T1000 (cell line): ENCODE measurements around the gene CDK4.

Experiments
- DNase-seq: peaks from one replicate; lab custom pipeline; 2025; ENCODE audit warnings: mixed read lengths; lab: John Stamatoyannopoulos, UW

CDK4 gene

GRCh38 chr12:57756406-57757341 lies 4.6 kb upstream of the CDK4 start:
- DNase-seq: no peak

DNA sequence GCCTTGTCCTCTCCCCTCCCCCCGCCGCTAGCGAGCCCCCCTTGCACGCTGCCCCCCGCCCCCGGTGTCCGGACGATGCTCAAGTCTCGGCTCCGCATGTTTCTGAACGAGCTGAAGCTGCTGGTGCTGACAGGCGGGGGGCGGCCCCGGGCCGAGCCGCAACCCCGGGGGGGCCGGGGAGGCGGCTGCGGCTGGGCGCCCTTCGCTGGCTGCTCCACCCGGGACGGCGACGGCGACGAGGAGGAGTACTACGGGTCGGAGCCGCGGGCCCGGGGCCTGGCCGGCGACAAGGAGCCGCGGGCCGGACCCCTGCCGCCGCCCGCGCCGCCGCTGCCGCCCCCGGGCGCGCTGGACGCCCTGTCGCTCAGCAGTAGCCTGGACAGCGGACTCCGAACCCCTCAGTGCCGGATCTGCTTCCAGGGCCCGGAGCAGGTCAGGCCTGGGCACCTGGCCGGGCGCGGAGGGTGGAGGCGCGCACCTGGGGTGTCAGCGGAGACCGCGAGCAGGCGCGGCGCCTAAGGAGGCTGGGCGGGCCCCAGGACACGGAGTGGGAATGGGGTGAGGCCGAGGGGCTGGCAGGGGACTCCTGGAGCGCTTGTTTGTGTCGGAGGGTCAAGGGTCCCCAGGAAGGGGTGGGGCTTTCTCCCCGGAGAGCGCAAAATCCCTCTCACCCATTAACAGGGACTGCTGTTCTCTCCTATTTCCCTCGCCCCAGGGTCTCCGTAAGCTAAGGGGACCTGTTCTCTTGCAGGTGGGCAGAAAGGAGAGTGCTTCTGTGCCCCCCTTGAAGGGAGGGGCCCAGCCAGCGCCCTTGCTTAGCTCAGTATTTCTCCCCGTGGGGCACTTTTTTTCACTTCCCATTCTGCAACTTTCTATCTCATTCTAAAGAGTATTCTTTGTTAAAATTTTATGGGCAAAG lies 3.6 kb upstream of the CDK4 start:
- DNase-seq: peak; percentile 97

GRCh38 chr12:57755194-57755453 lies 3.0 kb upstream of the CDK4 start:
- DNase-seq: no peak

- peak; percentile 99 for DNase-seq
Observed at GRCh38 chr12:57754411-57755193, 2.5 kb upstream of the CDK4 start, which contains the start of gene MARCHF9. TSS of gene MARCHF9 (plus strand) at chr12:57755103. CDS start at chr12:57755529, 426 bp downstream.

DNA sequence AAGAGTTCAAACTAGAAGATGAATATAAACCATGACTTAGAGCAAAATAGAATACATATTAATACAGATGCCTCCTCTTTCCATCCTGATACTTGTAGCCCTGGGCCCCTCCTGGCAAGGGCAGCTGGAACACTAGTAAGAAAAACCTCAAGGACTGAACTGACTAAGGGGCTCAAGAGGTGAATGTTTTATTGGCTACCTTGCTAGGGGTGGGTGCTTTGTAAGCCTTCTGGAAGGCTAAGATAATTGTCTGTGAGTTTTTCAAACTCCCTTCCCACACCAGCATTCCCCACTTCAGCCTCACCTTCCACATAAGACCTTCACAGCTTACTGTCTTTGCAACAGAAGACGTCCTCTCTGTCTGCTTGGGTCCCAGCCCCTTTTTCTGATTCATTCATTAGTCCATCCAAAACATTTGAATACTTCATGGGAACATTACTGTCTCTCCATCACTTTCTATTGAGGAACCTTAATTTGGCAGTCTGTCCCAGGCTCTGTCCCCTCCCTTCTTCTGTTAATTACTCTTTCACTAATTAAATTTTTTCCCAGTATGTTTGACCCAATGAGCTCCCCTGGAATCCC lies 1.7 kb upstream of the CDK4 start:
- no peak for DNase-seq

DNA sequence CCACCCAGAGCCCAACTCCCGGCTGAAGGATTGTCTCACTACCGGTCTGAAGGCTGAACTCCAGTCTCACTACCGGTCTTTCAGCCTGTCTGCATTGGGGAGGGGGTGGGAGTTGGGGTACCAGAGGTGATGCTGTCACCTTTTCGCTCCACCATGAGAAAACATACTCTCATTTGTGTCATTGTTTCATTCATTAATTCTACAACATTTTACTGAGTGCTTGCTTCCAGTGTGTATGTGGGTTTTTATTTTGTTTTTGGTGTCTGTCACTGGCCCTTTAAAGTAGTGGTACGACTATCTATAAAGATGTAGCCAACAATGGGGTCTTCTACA lies 524 bp upstream of the CDK4 start:
- DNase-seq: no peak

DNA sequence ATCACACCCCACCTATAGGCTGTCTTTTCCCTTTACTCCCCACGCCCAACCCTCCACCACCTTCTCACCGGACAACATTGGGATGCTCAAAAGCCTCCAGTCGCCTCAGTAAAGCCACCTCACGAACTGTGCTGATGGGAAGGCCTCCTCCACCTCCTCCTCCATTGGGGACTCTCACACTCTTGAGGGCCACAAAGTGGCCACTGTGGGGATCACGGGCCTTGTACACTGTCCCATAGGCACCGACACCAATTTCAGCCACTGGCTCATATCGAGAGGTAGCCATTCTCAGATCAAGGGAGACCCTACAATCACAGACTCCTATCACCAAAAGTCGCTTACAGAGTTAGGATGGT lies 700 bp downstream of the CDK4 start:
- DNase-seq: no peak

DNA sequence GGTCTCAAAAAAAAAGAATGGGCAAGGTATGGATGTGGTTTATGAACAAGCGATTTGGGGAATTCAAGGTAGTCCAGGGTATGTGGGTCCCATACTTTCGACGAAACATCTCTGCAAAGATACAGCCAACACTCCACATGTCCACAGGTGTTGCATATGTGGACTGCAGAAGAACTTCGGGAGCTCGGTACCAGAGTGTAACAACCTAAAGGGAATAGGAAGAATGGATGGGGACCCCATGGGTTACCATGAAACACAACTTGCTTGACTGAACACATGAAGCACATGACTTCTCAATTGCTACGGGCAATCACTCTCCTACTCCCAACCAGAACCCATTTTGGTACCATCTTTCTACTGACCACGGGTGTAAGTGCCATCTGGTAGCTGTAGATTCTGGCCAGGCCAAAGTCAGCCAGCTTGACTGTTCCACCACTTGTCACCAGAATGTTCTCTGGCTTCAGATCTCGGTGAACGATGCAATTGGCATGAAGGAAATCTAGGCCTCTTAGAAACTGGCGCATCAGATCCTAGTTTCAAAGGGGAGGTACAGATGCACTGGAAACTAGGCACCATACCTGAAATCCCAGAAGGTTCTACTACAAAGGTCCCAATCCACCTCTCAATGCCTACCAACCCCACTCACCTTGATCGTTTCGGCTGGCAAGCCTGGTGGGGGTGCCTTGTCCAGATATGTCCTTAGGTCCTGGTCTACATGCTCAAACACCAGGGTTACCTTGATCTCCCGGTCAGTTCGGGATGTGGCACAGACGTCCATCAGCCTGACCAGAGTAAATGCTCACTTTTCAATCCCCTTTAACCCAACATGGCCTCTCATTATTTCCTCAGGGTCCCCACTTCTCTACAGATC lies 1.3 kb downstream of the CDK4 start:
- DNase-seq: no peak

DNA sequence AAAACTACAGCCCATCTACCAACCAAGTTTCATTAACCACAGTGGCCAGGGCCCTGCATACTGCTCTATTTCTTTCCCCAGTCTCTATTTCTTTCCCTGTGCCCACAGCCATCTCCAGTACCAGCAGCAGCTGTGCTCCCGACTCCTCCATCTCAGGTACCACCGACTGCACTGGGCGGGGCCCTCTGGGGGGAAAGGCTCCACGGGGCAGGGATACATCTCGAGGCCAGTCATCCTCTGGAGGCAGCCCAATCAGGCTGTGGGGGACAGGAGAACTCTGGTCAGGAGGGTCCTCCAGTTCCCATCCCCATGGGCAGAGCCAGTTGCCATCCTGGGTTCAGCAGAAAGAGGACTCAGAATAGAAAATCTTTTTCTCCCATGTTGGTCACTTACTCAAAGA lies 3.0 kb downstream of the CDK4 start:
- DNase-seq: no peak

- DNase-seq: no peak
Observed at GRCh38 chr12:57746025-57746424, 6.1 kb downstream of the CDK4 start.

GRCh38 chr12:57745485-57745881 lies 6.6 kb downstream of the CDK4 start:
- no peak for DNase-seq

GRCh38 chr12:57744777-57745484 lies 7.2 kb downstream of the CDK4 start, which contains the start of gene TSPAN31:
TSS of gene TSPAN31 (plus strand) at chr12:57745039. CDS start at chr12:57745155, 116 bp downstream.
- peak; percentile 100 for DNase-seq

DNA sequence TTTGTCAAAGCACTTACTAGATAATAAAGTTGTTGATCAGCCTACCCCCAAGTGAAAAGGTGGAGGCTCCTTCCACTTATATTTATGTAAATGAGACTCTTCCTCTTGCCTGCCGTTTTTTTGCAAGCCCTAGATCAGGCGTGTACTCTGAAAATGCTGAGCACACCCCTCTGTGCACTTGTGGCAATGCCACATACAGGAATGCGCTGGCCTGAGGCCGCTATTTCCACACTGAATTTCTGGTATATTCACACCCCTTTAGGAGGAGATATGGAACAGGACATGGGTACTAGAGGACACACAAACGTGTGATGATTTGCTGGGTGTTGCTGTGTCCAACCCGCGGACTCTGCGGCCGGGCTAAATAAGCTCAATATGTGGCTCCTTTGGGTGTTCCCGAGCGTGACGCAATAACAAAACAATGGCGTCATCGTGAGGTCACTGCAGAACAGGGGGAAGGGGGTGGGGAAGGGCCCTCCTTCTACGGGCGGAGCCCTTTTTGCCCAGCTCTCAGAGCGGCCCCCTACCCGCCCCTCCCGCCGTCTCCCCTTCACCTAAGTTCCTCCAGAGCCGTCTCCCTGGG lies 7.8 kb downstream of the CDK4 start:
- DNase-seq: no peak

DNA sequence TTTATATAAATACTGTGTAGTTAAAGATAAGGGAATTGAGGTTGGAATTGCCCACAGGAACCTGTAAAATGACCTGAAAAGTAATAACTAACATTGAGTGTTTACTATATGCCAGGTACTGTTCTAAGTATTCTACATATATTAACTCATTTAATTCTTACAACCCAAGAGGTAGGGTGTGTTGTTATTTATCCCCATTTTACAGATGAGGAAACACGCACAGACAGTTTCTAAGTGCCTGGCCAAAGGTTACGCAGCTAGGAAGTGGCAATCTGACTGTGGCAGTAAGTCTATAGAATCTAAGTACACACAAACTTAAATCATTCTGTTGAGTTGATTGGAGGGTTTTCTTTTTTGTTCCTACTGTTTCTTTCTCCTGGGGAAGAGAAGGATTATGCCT lies 8.3 kb downstream of the CDK4 start:
- DNase-seq: no peak

- no peak for DNase-seq
Observed at GRCh38 chr12:57741844-57742738, 10.0 kb downstream of the CDK4 start.

DNA sequence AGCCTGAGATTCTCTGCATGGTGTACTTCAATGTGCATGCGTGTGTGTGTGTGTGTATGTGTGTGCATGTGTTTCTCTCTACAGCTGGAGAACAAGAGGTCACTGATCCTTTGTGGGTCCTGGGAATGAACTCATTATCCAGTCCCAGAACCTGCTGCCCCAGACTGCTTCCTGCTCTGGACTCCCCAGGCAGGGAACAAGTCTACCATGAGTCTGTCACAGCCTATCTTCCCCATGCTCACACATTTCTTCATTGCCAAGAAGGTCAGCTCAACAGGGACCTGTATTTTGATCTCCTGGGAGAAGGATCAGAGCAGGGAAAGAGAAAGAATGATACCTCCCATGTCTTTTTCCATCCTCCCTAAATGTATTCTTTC lies 10.7 kb downstream of the CDK4 start:
- DNase-seq: no peak

DNA sequence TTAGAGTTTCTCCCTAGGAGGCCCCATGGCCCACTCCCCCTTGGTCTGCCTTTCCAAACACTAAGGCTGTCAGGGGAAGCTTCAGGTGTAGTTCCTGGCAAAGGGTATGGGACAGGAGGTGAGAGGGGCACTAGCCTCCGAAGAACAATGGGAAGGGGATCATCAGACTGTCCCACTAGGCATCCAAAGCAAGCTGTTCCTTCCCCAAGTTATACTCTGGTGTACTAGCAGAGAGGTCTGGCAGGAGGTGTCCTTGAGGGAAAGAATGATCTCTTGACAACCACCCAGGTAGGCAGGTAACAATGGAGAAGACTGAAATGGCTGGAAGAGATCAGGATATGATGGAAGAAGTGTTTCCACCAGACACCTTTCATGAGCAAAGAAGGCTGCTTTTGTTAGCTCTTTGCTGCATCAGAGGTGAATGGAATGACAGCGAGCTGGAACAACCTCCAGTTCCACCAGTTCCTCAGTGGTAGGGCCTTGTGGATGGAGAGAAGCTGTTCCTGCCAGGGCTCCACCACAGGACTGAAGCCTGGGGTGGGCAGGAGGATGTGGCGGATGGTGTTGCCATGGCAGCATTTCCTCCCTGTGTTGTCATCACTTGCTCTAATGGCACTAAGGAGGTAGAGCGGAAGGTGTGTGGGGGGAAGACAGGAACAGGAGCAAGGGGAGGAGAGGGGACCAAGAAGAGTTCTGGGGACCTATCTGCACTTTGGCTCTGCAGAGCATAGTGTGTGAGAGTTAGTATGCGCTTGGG lies 11.3 kb downstream of the CDK4 start:
- no peak for DNase-seq

- no peak for DNase-seq
Observed at GRCh38 chr12:57739914-57740538, 12.1 kb downstream of the CDK4 start.
